Tibial nerve (tissue), 3 donors: ENCODE measurements around the gene CNGA3.

Source experiments
- CTCF ChIP-seq, 5 experiments: fragments of 200-600 bp in 3 of 5; fragments of 450-650 bp in 2 of 5; sonication (generic) in 3 of 5; IDR thresholded peaks; one replicate each; pipeline ENCODE4 v1.5.1; 2016 to 2019; ENCODE audit warnings: antibody characterized with exemption in 5 of 5, mild to moderate bottlenecking in 3 of 5, moderate library complexity in 2 of 5
- POLR2A ChIP-seq, 2 donors: fragments of 450-650 bp; IDR thresholded peaks; one replicate each; pipeline ENCODE4 v1.6.1; 2017; ENCODE audit warnings: antibody characterized with exemption in 2 of 2, mild to moderate bottlenecking in 2 of 2, moderate library complexity in 2 of 2

GRCh38 chr2:98426771-98427170, 80.5 kb downstream of the CNGA3 start:
- TF ChIP-seq CTCF (IDR thresholded peaks at IDR 0.05) (no peak), POLR2A (IDR thresholded peaks at IDR 0.05) (no peak)
